Measurements from ENCODE around the gene ELOA. TPM values are rescaled to one million over a fixed set of nuclear protein-coding genes. Genes with fewer than 3 reads are reported as not detected.

The ELOA gene
- total and polyA plus RNA-seq, 2 donors (not counting 1 experiment from before 2014, with no cell fraction given): 12.9 to 56.6 TPM

GRCh38 chr1:23751815-23752200 lies 8.5 kb downstream of the ELOA start:
- Histone ChIP-seq H3K4me1 (ENCODE audit: control insufficient read depth in 2 of 2, insufficient read depth in 2 of 2, low read length in 2 of 2) (peaks cover 8 to 14% of the 10 kb centered on the region in 2 donors), H3K79me2 (ENCODE audit: control insufficient read depth, insufficient read depth, low read length) (peaks cover 84% of the 10 kb centered on the region), H3K4me3 (ENCODE audit: control extremely low read depth in 1 of 5, extremely low read depth in 1 of 5, insufficient read depth in 1 of 5, low read depth in 2 of 5, low read length in 4 of 5) (no peak overlapping the region), H3K36me3 (replicated peaks in 1 of 2; ENCODE audit: control extremely low read depth in 1 of 2, control insufficient read depth in 1 of 2, extremely low read depth in 1 of 2, insufficient read depth in 2 of 2, low read length in 1 of 2) (peaks cover 3 to 80% of the 10 kb centered on the region in 2 experiments), H2AFZ (ENCODE audit: insufficient read depth, low read depth, low read length, poor library complexity, severe bottlenecking) (no peak overlapping the region), H3K27ac (ENCODE audit: low read length in 2 of 2) (no peak overlapping the region), H3K4me2 (replicated peaks; ENCODE audit: low read depth, low read length, poor library complexity, severe bottlenecking) (no peak overlapping the region), H3K9ac (ENCODE audit: low read length) (no peak overlapping the region), H3K27me3 (replicated peaks in 1 of 4; ENCODE audit: control extremely low read depth in 1 of 4, control insufficient read depth in 3 of 4, insufficient read depth in 4 of 4, low read length in 3 of 4) (no peaks in the 10 kb centered on the region), H3K9me3 (ENCODE audit: control extremely low read depth in 1 of 3, control insufficient read depth in 2 of 3, insufficient read depth in 1 of 3, low read length in 2 of 3) (no peaks in the 10 kb centered on the region), H4K20me1 (ENCODE audit: control insufficient read depth, insufficient read depth, low read length, poor library complexity, severe bottlenecking) (peaks cover 59% of the 10 kb centered on the region)
- Mint-ChIP-seq H3K27me3 (no peaks in the 10 kb centered on the region), H3K4me1 (peaks cover 31% of the 10 kb centered on the region), H3K27ac (no peak overlapping the region), H3K4me3 (no peak overlapping the region), H3K9me3 (ENCODE audit: insufficient read depth) (no peaks in the 10 kb centered on the region)
- 80% methylated on average over 1 of the region's 4 CpGs for WGBS (ENCODE audit: insufficient coverage)
- ChIA-PET CTCF (interaction anchor here (0.8 to 3.1 kb wide), 17 partner anchors 9 to 255 kb away, joined by 3 to 18 read pairs (median 4); partner anchors contain the start of genes ELOA and RPL11), POLR2A (no interaction called here)
- intact Hi-C loops (cut with micrococcal nuclease): loop anchor here (1.0 kb wide), 2 partner anchors 61 to 115 kb away; partner anchors contain the start of gene RPL11
- no peak for DNase-seq
- TF ChIP-seq, protein P1, sequence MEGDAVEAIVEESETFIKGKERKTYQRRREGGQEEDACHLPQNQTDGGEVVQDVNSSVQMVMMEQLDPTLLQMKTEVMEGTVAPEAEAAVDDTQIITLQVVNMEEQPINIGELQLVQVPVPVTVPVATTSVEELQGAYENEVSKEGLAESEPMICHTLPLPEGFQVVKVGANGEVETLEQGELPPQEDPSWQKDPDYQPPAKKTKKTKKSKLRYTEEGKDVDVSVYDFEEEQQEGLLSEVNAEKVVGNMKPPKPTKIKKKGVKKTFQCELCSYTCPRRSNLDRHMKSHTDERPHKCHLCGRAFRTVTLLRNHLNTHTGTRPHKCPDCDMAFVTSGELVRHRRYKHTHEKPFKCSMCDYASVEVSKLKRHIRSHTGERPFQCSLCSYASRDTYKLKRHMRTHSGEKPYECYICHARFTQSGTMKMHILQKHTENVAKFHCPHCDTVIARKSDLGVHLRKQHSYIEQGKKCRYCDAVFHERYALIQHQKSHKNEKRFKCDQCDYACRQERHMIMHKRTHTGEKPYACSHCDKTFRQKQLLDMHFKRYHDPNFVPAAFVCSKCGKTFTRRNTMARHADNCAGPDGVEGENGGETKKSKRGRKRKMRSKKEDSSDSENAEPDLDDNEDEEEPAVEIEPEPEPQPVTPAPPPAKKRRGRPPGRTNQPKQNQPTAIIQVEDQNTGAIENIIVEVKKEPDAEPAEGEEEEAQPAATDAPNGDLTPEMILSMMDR (IDR thresholded peaks at IDR 0.05): no peak
- no peak for TF ChIP-seq EZH2 (IDR thresholded peaks at IDR 0.05; ENCODE audit: borderline replicate concordance, insufficient read depth, low read depth, low read length, poor library complexity, severe bottlenecking)
- no peak for ATAC-seq (ENCODE audit: low read depth)

DNA sequence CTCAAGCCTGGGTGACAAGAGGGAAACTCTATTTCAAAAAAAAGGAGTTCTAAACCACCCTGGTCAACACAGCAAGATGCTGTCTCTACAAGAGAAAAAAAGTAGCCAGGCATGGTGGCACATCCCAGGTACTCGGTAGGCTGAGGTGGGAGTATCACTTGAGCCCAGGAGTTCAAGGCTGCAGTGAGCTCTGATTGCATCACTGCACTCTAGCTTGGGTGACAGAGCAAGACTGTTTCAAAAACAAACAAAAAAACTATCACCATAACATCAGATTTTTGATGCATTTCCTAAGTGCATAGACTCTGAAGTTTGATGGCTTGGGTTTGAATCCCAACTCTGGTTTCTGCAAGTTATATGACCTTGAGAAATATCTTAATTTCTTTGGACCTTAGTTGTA lies 9.6 kb downstream of the ELOA start:
- Histone ChIP-seq H3K4me3 (ENCODE audit: control extremely low read depth in 1 of 5, extremely low read depth in 1 of 5, insufficient read depth in 1 of 5, low read depth in 2 of 5, low read length in 4 of 5) (no peak overlapping the region), H2AFZ (ENCODE audit: insufficient read depth, low read depth, low read length, poor library complexity, severe bottlenecking) (no peak overlapping the region), H3K4me2 (replicated peaks; ENCODE audit: low read depth, low read length, poor library complexity, severe bottlenecking) (no peak overlapping the region), H3K9me3 (ENCODE audit: control extremely low read depth in 1 of 3, control insufficient read depth in 2 of 3, insufficient read depth in 1 of 3, low read length in 2 of 3) (no peaks in the 10 kb centered on the region), H3K79me2 (ENCODE audit: control insufficient read depth, insufficient read depth, low read length) (peaks cover 77% of the 10 kb centered on the region), H3K27ac (ENCODE audit: low read length in 2 of 2) (no peak overlapping the region), H3K4me1 (ENCODE audit: control insufficient read depth in 2 of 2, insufficient read depth in 2 of 2, low read length in 2 of 2) (peaks cover 4 to 5% of the 10 kb centered on the region in 2 donors), H4K20me1 (ENCODE audit: control insufficient read depth, insufficient read depth, low read length, poor library complexity, severe bottlenecking) (peaks cover 51% of the 10 kb centered on the region), H3K9ac (ENCODE audit: low read length) (no peak overlapping the region), H3K36me3 (replicated peaks in 1 of 2; ENCODE audit: control extremely low read depth in 1 of 2, control insufficient read depth in 1 of 2, extremely low read depth in 1 of 2, insufficient read depth in 2 of 2, low read length in 1 of 2) (peaks cover 3 to 86% of the 10 kb centered on the region in 2 experiments), H3K27me3 (replicated peaks in 1 of 4; ENCODE audit: control extremely low read depth in 1 of 4, control insufficient read depth in 3 of 4, insufficient read depth in 4 of 4, low read length in 3 of 4) (no peaks in the 10 kb centered on the region)
- Mint-ChIP-seq H3K9me3 (ENCODE audit: insufficient read depth) (no peaks in the 10 kb centered on the region), H3K4me3 (no peak overlapping the region), H3K27ac (no peak overlapping the region), H3K4me1 (peaks cover 20% of the 10 kb centered on the region), H3K27me3 (no peaks in the 10 kb centered on the region)
- ChIA-PET CTCF (interaction anchor here (0.6 to 3.1 kb wide), 10 partner anchors 10 to 214 kb away, joined by 3 to 18 read pairs (median 4); partner anchors contain the start of gene RPL11), POLR2A (no interaction called here)
- WGBS (ENCODE audit: insufficient coverage): no CpG with 5 or more reads among the region's 1 CpG
- intact Hi-C loops (cut with micrococcal nuclease): no loop called here
- ATAC-seq (ENCODE audit: low read depth) (no peak), DNase-seq (no peak)
- TF ChIP-seq, protein P1 (IDR thresholded peaks at IDR 0.05): no peak
- no peak for TF ChIP-seq EZH2 (IDR thresholded peaks at IDR 0.05; ENCODE audit: borderline replicate concordance, insufficient read depth, low read depth, low read length, poor library complexity, severe bottlenecking)
